Prostate gland (tissue), 2 donors: ENCODE data around the gene KRT73. TPM values are rescaled to one million over a fixed set of nuclear protein-coding genes. Genes with fewer than 3 reads are reported as not detected.

Experiments
- DNase-seq: peaks from one replicate; pipeline ENCODE4 v3.0.0-alpha.2; 2019; ENCODE audit warnings: low spot score
- H3K27ac ChIP-seq, 2 donors: fragments of 200-600 bp; sonication (generic); 2 replicates each; pipeline ENCODE4 v1.5.1; 2017 to 2019
- H3K27me3 ChIP-seq: fragments of 200-600 bp; sonication (generic); replicated peaks from 2 replicates; pipeline ENCODE4 v1.5.1; 2019; ENCODE audit not compliant: insufficient read depth
- H3K36me3 ChIP-seq, 2 donors: fragments of 200-600 bp; sonication (generic); 1 replicate in 1 of 2; 2 replicates in 1 of 2; pipeline versions ENCODE4 v1.5.1 to v1.8.1; 2017 to 2019
- H3K4me1 ChIP-seq: fragments of 200-600 bp; sonication (generic); replicated peaks from 2 replicates; pipeline ENCODE4 v1.5.1; 2019
- H3K4me3 ChIP-seq, 2 donors: fragments of 200-600 bp; sonication (generic); 2 replicates each; pipeline ENCODE4 v1.5.1; 2017 to 2019
- H3K9me3 ChIP-seq: fragments of 200-600 bp; sonication (generic); 2 replicates; pipeline ENCODE4 v1.5.1; 2017
- POLR2A ChIP-seq: fragments of 450-650 bp; IDR thresholded peaks from one replicate; pipeline ENCODE4 v1.6.1; 2016; ENCODE audit warnings: antibody characterized with exemption, mild to moderate bottlenecking
- POLR2AphosphoS5 ChIP-seq: sonication (generic); formaldehyde crosslinking; IDR thresholded peaks from one replicate; pipeline ENCODE4 v1.6.1; 2017; ENCODE audit warnings: antibody characterized with exemption
- WGBS: methylation state at CpG from one replicate; pipeline ENCODE4 v1.1.5; 2018; 5-methylcytosine and 5-hydroxymethylcytosine counted together
- intact Hi-C: fragments of 100-400 bp; cut with DNase I; formaldehyde crosslinking; loops from one replicate; pipeline ENCODE4 v1.14.2; 2022
- total RNA-seq, 2 donors: library from RNA; depleted of rRNA; stranded (reverse); fragments of >200 nt; gene quantifications; one replicate each; pipeline ENCODE4 v1.1.0, GENCODE V29; 2016
- TF ChIP-seq, protein P1 (sequence below), 4 experiments: fragments of 200-600 bp in 2 of 4; fragments of 450-650 bp in 2 of 4; sonication (generic) in 2 of 4; IDR thresholded peaks; 1 replicate in 3 of 4; 2 replicates in 1 of 4; pipeline ENCODE4 v1.5.1; 2016 to 2019; ENCODE audit warnings: antibody characterized with exemption in 4 of 4, mild to moderate bottlenecking in 2 of 4, moderate library complexity in 2 of 4

The KRT73 gene
- total RNA-seq, 2 donors from 2014 or later = not detected

GRCh38 chr12:52655251-52655650 is 36.9 kb upstream of the KRT73 start:
- Histone ChIP-seq H3K9me3 (no peaks in the 10 kb centered on the region), H3K27me3 (peaks cover 7% of the 10 kb centered on the region), H3K27ac (no peak overlapping the region), H3K4me1 (peaks cover 9% of the 10 kb centered on the region), H3K36me3 (no peaks in the 10 kb centered on the region), H3K4me3 (no peak overlapping the region)
- DNase-seq = no peak
- WGBS = 50% methylated on average over 6 of the region's 6 CpGs
- intact Hi-C loops = no loop called here
- TF ChIP-seq POLR2A (no peak), POLR2AphosphoS5 (no peak)
- TF ChIP-seq, protein P1, sequence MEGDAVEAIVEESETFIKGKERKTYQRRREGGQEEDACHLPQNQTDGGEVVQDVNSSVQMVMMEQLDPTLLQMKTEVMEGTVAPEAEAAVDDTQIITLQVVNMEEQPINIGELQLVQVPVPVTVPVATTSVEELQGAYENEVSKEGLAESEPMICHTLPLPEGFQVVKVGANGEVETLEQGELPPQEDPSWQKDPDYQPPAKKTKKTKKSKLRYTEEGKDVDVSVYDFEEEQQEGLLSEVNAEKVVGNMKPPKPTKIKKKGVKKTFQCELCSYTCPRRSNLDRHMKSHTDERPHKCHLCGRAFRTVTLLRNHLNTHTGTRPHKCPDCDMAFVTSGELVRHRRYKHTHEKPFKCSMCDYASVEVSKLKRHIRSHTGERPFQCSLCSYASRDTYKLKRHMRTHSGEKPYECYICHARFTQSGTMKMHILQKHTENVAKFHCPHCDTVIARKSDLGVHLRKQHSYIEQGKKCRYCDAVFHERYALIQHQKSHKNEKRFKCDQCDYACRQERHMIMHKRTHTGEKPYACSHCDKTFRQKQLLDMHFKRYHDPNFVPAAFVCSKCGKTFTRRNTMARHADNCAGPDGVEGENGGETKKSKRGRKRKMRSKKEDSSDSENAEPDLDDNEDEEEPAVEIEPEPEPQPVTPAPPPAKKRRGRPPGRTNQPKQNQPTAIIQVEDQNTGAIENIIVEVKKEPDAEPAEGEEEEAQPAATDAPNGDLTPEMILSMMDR (IDR thresholded peaks at IDR 0.05) = no peak

DNA sequence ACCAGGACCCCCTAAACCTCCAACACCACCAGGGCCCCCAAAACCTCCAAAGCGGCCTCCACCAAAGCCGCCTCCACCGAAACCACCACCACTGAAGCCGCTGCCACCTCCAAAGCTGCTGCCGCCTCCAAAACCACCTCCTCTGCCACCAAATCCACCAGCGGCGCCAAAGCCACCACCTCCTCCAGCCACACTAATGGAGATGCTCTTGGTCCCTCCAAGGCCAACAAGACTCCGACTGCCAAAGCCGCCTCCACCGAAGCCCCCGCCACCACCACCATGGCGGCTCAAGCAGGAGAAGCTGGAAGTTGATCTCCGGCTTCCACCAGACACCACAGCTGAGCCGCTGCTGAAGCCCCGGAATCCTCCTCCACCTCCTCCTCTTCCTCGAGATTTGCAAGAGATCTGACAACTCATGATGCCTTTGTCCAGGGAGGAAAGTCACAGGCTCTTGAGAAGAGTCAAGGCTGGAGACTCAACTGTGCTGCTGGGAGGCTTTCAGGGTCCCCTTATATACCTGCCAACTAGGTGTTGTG is 33.4 kb upstream of the KRT73 start, which contains the start of gene KRT2:
Gene KRT2 (minus strand): TSS at position 486 of the 536 bp plus-strand sequence. CDS start 69 bp downstream, at position 417.
- no peak for DNase-seq
- no peak for TF ChIP-seq POLR2AphosphoS5
- TF ChIP-seq, protein P1 (IDR thresholded peaks at IDR 0.05) = no peak
- no peak for TF ChIP-seq POLR2A
- Histone ChIP-seq H3K9me3 (no peaks in the 10 kb centered on the region), H3K36me3 (no peaks in the 10 kb centered on the region), H3K27me3 (no peaks in the 10 kb centered on the region), H3K27ac (no peak within 1 kb of the TSS), H3K4me1 (peaks cover 9% of the 10 kb centered on the region), H3K4me3 (no peak within 1 kb of the TSS)
- WGBS = 95% methylated on average over 16 of the region's 16 CpGs
- intact Hi-C loops = no loop called here

GRCh38 chr12:52650520-52651081 is 32.2 kb upstream of the KRT73 start:
- H3K36me3 ChIP-seq = no peaks in the 10 kb centered on the region
- no peaks in the 10 kb centered on the region for H3K27me3 ChIP-seq
- TF ChIP-seq POLR2A (no peak), POLR2AphosphoS5 (peak; percentile 93)
- TF ChIP-seq, protein P1 (IDR thresholded peaks at IDR 0.05) = no peak
- no peak overlapping the region for H3K4me3 ChIP-seq
- peak; percentile 81 for DNase-seq
- intact Hi-C loops = no loop called here
- no peaks in the 10 kb centered on the region for H3K9me3 ChIP-seq
- H3K4me1 ChIP-seq = peaks cover 6% of the 10 kb centered on the region
- H3K27ac ChIP-seq = peak overlapping the region in 1 of 2 donors; percentile 20
- WGBS = 30% methylated on average over 11 of the region's 12 CpGs

DNA sequence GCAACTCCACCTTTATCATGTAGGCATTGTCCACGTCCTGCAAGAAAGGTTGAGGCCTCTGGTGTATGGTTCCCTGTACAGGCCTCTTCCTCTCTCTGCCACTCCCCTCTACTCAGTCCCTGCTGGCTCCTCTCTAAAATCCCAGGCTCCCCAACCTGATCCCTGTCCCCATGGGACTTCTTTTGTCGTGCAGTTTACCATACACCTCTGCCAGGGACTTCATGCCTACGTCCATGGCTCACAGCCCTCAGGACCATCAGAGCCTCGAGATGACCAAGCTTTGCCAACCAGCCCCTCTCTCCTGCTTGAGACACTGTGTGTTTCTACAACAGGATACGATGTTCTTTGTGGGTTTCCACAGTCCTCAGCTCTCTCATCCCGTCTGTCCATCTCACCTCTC is 30.7 kb upstream of the KRT73 start:
- intact Hi-C loops = no loop called here
- Histone ChIP-seq H3K36me3 (no peaks in the 10 kb centered on the region), H3K27me3 (no peaks in the 10 kb centered on the region), H3K27ac (no peak overlapping the region), H3K4me3 (no peak overlapping the region), H3K9me3 (no peaks in the 10 kb centered on the region), H3K4me1 (no peaks in the 10 kb centered on the region)
- WGBS = 93% methylated on average over 6 of the region's 6 CpGs
- no peak for DNase-seq
- TF ChIP-seq, protein P1 (IDR thresholded peaks at IDR 0.05) = no peak
- no peak for TF ChIP-seq POLR2AphosphoS5

GRCh38 chr12:52648012-52648550 is 29.7 kb upstream of the KRT73 start:
- TF ChIP-seq, protein P1 (IDR thresholded peaks at IDR 0.05) = no peak
- TF ChIP-seq POLR2A (no peak), POLR2AphosphoS5 (no peak)
- 97% methylated on average over 8 of the region's 8 CpGs for WGBS
- Histone ChIP-seq H3K4me3 (no peak overlapping the region), H3K36me3 (no peaks in the 10 kb centered on the region), H3K27me3 (peaks cover 4% of the 10 kb centered on the region), H3K4me1 (no peaks in the 10 kb centered on the region), H3K27ac (no peak overlapping the region), H3K9me3 (no peaks in the 10 kb centered on the region)
- intact Hi-C loops = no loop called here
- no peak for DNase-seq
